GM18951 (cell line): Measurements from ENCODE around the gene SYT7.

Experiments
- POLR2A ChIP-seq: IDR thresholded peaks from 4 replicates; pipeline ENCODE4 v1.6.1; 2011; ENCODE audit warnings: mild to moderate bottlenecking; ENCODE audit not compliant: insufficient read length, insufficient read depth; ENCODE audit errors: extremely low read depth
- in situ Hi-C: fragments of 300-500 bp; cut with MboI; formaldehyde crosslinking; loops from one replicate; pipeline ENCODE4 v1.12.0; 2022; ENCODE audit warnings: low sequenced_read_pairs, mixed read lengths, inconsistent platforms; ENCODE audit not compliant: unreplicated experiment

SYT7 gene

DNA sequence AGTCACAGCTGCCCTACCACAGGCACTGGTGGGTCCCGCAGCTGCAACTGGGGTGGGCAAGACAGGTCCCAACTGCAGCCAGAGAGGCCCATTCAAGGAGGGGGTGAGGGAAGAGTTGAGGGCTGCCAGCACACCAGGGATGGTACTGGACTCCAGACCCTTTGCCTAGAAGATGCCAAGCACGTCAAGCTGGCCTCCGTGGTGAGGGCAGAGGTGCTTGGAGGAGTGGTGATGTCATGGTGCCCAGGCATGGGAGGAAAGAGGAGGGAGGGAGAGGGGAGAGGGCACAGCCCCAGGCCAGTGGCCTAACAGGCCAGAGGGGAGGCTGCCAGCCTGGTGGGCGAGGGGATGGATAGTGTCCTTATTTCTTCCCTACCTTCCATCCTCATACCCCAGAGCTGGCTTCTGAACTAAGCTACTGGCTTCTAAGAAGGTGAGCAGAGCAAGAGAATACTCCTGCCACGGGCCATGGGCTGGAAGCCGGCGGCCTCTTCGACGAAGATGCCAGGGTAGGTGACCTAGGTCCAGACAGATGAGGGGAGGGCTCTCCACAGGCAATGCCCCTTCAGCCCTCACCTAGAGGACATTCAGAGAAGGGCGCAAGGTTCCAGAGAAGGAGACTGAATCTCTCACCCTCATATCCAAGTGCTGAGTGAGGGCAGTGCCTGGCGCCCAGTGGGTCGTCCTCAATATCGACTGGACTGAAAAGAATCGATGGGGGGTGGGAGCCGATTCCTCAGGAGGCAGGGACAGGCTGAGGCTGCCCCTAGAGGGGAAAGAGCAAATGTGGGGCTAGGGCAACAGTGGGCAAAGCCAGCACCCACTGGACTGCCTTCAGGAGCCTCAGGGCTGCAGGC is 1.8 kb downstream of the SYT7 start:
- no peak for TF ChIP-seq POLR2A
- in situ Hi-C loops, result no loop called here

DNA sequence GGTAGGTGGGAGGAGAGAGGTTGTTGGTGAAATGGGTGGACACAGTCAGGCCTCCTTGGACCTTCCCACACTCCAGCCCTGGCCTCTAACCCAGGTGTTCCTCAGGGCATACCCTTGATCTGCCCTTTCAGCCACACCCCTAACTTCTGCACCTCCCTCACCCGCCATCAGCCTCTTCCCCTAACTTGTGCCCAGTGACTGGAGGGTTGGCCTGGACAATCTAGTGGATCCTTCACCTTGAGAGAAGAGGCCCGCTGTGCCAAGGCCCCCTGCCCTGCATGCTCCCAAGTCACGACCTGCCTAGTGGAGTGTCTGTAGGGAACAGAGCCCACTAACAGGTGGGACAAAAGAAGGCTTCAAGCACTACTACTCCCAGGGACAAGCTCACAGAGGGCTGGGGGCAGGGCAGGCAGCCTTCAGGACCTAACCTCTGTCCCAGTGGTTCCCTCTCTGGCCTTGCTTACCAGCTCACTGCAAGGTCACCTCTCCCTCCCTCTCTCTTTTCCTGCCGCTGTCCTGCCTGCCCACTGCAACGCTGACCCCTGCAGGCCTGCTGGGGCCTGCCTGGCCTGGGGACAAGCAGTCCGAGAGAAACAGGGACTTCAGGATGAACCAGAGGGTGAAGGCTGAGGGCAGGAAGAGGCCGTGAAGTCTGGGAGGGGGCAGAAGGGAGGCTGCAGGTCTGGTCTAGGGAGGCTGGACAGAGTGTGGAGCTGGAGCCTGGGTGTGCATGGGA is 3.3 kb downstream of the SYT7 start:
- in situ Hi-C loops, result no loop called here
- TF ChIP-seq POLR2A, result no peak

DNA sequence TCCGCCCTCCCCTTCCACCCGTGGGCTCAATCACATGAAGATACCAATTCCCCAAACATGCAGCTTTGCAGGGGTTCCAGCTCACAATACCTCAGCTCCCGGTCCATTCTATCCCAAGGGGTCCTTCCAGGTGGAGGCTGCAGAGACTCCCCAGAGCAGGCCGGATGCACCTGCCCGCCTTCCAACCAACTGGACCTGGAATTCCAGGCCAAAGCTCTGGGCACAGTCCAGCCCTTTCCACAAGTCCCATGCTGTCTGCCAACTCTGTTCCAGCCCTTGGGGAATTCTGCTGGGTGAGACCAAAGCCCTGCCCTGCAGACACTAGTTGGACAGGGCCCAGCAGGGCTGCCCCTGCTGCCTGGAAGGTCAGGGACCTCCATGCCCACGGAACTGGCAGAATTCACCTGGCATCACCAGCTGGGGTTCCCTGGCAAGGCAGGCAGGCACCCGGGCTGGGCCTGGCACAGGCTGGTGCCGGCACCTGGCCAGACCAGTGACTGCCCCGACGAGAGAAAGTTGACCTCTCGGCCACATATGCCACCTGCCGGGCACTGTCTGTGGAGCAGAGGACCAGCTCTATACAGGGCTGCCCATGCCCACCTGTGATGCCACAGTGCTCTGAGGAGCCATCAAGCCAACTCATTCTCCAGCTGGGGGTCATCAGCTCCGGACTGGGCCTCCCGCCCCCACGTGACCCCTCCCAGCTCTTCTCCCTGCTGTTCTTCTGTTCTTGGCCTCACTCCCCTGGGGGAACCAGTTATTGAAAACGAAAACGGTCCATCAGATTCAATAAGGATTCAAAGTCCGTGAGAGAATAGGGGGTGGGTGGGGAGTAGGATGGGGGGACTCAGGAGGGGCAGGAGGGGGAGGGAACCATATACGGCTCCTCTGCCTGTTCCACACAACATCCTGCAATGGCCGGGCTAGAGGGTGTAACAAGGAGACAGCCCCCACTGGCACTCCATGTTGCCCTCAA is 4.7 kb downstream of the SYT7 start:
- in situ Hi-C loops, result no loop called here
- TF ChIP-seq POLR2A, result no peak

DNA sequence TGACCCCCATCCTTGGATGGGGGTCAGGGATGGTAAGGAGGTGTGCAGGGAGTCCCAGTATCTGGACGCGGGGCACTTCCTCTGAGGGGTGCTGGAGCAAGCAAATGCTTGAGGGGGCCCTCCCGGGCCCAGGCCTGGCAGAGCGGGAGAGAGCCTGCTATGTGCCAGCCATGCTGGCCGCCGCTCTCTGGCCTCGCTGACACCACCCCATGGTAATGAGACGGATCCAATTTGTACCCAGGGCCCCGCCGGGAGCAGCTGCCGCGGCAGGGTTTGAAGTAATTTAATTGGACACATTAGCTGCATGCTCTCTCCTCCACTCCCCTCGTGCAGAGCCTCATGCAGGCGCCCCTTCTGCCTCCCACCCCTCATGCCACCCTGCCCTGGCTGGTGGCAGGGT is 6.3 kb downstream of the SYT7 start:
- no peak for TF ChIP-seq POLR2A
- in situ Hi-C loops, result no loop called here

DNA sequence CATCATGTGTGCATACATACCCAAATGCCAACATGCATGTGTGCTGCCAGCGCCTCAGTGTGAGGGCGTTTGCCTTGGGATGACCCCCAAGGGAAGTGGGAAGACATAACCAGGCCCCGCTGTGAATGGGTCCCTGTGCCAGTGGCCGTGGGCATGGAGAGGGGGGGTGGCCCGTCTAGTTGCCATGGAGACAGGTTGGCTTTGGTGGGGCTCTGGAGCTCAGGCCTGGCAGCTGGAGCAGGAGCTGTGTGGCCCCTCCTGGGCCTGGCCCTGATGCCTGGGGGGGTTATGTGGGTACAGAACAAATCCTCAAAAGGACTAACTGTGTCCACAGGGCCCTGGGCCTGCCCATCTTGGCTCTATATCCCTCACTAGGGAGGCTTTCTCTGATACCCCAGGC is 8.0 kb downstream of the SYT7 start:
- TF ChIP-seq POLR2A, result no peak
- in situ Hi-C loops, result no loop called here

DNA sequence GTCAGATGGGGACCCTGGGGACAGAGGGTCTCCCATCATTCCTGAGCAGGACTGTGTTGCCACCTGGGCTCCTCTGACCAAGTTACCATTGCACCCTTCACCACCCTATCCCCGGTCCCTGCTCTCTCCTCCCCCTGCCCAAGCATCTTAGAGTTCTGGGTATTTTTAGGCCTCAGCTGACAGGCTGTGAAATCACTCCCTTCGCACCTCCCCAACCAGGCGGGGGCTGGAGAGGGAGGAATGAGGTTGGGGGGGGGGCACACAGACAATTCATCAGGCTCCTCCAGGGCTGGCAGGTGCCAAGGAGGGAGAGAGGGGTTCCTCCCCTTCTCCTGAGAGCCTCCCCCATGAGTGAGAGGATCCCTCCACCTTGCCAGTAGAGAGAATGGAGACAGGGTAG is 9.0 kb downstream of the SYT7 start:
- in situ Hi-C loops, result no loop called here

DNA sequence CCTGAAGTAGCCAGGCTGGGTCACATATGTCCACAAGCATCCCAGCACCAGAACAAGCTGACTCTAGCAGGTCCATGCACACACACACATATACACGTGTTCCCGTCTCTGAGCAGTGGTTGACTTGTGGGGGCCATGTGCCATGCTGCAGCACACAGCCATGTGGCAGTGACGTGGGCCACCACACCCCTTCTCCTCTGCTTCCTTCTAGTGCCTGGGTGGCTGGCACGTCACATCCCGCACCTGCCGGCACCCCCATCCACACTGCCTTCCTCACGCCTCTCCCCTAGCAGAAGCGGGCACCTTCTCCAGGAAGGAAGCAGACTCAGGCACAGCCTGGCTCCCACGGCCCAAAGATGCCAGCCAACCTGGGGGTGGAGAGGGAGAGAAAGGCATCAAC is 9.5 kb downstream of the SYT7 start:
- TF ChIP-seq POLR2A, result no peak
- in situ Hi-C loops, result no loop called here

More for the DNA sequence above, 9.0 kb downstream of the SYT7 start:
- no peak for TF ChIP-seq POLR2A

DNA sequence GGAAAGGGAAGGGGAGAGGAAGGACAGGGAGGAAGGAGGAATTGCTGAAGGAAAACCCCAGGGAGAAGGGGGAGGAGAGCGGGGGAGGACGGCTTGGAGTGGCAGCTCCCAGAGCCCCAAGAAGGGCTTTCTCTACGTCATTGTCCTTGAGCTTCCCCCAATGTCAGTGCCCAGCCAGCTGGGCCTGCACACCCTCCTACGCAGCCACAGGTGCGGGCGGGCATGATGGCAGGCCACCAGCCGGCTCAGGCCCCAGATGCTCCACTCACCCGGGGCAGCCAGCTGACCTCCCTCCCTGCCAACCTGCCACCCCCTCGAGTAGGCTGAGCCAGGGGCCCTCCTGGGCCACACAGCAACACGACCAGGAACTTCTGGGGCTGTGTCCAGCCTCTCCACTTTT is 11.2 kb downstream of the SYT7 start:
- in situ Hi-C loops, result no loop called here
- TF ChIP-seq POLR2A, result no peak

DNA sequence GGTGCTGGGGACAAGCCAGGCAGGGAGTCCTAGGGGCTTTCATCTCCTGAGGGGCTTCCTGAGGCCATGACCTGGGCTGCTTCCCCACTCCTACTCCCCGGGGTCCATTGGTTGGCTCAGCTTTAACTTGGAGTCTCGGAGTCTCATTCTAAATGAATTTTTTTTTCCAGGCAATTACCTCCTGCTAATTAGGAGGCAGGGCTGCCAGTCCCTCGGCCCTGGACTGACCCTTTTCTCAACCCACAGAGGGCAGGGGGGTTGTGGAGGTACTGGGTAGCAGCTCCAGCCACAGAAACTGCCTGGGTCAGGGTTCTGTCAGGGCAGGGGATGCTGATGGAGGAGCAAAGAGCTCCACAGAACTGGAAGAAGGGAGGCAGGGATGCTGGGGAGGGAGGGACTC is 11.9 kb downstream of the SYT7 start:
- TF ChIP-seq POLR2A, result no peak
- in situ Hi-C loops, result no loop called here

DNA sequence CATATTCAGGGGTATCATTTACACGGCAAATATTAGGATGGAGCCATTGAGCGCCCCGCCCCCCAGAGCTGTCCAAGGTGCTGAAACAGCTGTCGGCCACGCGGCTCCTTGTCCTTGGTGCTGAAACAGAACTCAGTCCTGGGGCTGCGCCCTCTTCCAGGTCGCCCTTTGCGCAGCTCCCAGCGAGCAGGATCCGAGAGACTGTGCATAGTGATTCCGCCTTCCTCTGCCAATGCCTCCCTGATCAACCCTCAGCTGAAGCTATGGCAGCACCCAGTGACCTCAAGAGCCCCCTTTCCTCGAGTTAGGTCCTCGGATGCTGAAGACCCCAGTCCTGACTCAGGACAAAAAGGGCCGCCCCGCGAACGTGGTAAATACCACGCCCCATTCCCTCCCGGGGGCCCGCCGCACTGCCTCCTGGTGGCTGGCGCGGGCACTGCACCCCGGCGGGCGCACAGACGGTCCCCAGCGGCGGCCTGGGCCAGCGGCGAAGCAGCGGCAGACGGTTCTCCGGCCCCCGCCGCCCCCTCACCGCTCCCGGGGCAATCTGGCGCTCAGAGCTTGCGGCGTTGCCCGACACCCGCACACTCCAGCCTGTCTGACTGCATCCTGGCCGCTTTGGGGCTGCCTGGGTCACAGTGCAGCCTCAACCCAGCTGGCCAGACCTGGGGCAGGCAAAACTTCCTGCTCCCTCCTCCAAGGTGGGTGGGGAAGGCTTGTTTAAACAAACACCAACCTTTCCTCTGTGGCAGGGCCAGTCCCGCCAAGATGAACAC is 13.4 kb downstream of the SYT7 start:
- in situ Hi-C loops, result no loop called here
- TF ChIP-seq POLR2A, result no peak

DNA sequence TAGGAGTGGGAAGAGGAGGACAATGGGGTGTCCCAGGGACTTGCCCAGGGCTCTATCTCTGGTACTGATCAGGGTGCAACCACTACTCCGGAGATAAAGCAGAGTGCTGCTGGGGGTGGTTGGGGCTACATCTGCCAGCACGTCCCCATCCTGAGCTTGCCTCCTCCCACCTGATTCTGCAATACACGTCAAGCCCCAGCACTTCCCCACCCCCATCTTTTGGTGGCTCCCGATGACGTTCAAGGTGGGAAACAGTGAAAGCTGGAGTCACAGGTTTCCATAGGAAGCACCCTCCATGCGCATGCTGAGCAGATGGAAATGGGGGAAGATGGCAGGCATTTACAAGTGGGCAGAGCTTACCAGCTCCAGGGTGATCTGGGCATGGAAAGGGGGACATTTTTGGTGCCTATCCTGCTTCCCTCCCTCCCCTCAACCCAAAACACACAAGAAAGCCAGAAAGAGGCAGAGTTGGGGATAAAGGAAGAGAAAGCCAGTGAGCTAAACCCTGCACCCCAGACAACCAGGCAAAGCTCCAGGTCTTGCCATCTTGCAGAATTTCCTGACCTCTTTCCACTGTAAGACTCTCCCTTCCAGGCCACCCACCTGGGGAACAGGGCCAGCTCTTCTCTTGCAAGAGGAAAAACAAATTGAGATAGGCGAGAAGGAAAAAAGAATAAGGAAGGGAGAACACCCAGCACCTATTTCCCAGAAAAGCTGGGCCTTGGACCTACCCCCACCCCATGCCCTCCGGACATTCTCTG is 15.8 kb downstream of the SYT7 start:
- in situ Hi-C loops, result no loop called here
- no peak for TF ChIP-seq POLR2A

DNA sequence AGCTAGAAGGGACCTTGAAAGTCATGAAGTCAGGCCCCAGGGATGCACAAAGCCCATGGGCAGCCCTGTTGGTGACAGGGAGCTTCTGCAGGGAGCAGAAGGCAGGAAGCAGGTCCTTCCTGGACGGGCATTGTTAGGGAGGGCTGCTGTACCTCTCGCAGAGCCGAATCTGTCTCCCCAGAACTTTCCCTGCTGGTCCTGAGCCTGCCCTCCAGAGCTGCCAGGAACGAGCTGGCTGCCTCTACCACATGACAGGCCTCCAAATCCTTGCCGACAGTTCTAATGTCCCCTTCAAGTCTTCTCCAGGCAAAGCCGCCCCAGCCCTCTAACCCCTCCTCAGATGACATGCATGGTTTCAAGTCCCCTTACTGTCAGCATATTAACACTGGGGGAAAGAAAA is 20.1 kb downstream of the SYT7 start:
- in situ Hi-C loops, result no loop called here

More for the DNA sequence above, 20.1 kb downstream of the SYT7 start:
- TF ChIP-seq POLR2A, result no peak
